Caco-2 (cell line): ENCODE measurements around the gene KIF19. TPM values are rescaled to one million over a fixed set of nuclear protein-coding genes. Genes with fewer than 3 reads are reported as not detected.

Source experiments
- BruUV-seq: library from RNA; stranded (reverse); fragments of 400-500 nt; replicated peaks from 2 replicates; lab custom pipeline; 2021; lab: Mats Ljungman, UMichigan
- CTCF ChIA-PET: fragments of 300-600 bp; sonication (Branson Sonifier 250); formaldehyde crosslinking; loops from one replicate; lab custom pipeline; 2022; ENCODE audit warnings: antibody characterized with exemption; lab: Charles Lee
- POLR2A ChIA-PET: fragments of 300-600 bp; sonication (Branson Sonifier 250); formaldehyde crosslinking; loops from one replicate; lab custom pipeline; 2022; ENCODE audit warnings: antibody characterized with exemption; lab: Charles Lee
- DNase-seq, 2 experiments: peaks; one replicate each; pipeline versions ENCODE4 v3.0.0 to v3.0.0-alpha.2; 2020 to 2022
- H3K27me3 ChIP-seq: replicated peaks from 2 replicates; pipeline ENCODE4 v1.6.0; 2011; ENCODE audit warnings: low read length; ENCODE audit not compliant: control insufficient read depth, insufficient read depth
- H3K36me3 ChIP-seq: 2 replicates; pipeline ENCODE4 v1.5.1; 2011; ENCODE audit warnings: low read length; ENCODE audit not compliant: control insufficient read depth, insufficient read depth
- H3K4me1 ChIP-seq: fragments of 250-450 bp; sonication (Bioruptor Pico); 2 replicates; pipeline ENCODE4 v1.5.1; 2020; ENCODE audit warnings: mild to moderate bottlenecking
- H3K4me3 ChIP-seq: 2 replicates; pipeline ENCODE4 v1.5.1; 2011; ENCODE audit warnings: low read depth, mild to moderate bottlenecking, control low read depth, low read length
- H3K9me3 ChIP-seq: fragments of 250-450 bp; sonication (Bioruptor Pico); 2 replicates; pipeline ENCODE4 v1.5.1; 2020; ENCODE audit warnings: mild to moderate bottlenecking, moderate library complexity
- H3K27ac Mint-ChIP-seq: one replicate; pipeline ENCODE4 v1.8.0; 2022; ENCODE audit warnings: mixed read lengths; ENCODE audit not compliant: unreplicated experiment
- H3K27me3 Mint-ChIP-seq: one replicate; pipeline ENCODE4 v1.8.0; 2022; ENCODE audit warnings: mixed read lengths; ENCODE audit not compliant: insufficient read depth, unreplicated experiment
- H3K36me3 Mint-ChIP-seq: one replicate; pipeline ENCODE4 v1.8.0; 2022; ENCODE audit warnings: mild to moderate bottlenecking, mixed read lengths; ENCODE audit not compliant: insufficient read depth, unreplicated experiment
- H3K4me1 Mint-ChIP-seq: one replicate; pipeline ENCODE4 v1.8.0; 2022; ENCODE audit warnings: low read depth, mixed read lengths; ENCODE audit not compliant: unreplicated experiment
- H3K4me3 Mint-ChIP-seq: one replicate; pipeline ENCODE4 v1.8.0; 2022; ENCODE audit warnings: mild to moderate bottlenecking, moderate library complexity, mixed read lengths; ENCODE audit not compliant: unreplicated experiment
- H3K9me3 Mint-ChIP-seq: one replicate; pipeline ENCODE4 v1.8.0; 2022; ENCODE audit warnings: mixed read lengths; ENCODE audit not compliant: unreplicated experiment
- CTCF ChIP-seq, 2 experiments: fragments of 200-600 bp in 1 of 2; IDR thresholded peaks; 1 replicate in 1 of 2; 2 replicates in 1 of 2; pipeline versions ENCODE4 v1.5.1 to v1.8.0; 2011 to 2022; ENCODE audit warnings: antibody characterized with exemption in 1 of 2, control low read depth in 1 of 2, inconsistent platforms in 1 of 2, low read depth in 1 of 2, low read length in 1 of 2, mild to moderate bottlenecking in 1 of 2, moderate library complexity in 1 of 2; ENCODE audit not compliant: insufficient read depth in 1 of 2, severe bottlenecking in 1 of 2, unreplicated experiment in 1 of 2
- intact Hi-C: fragments of 100-400 bp; cut with micrococcal nuclease; formaldehyde crosslinking; loops from one replicate; pipeline ENCODE4 v1.10.0; 2022; ENCODE audit not compliant: unreplicated experiment
- total RNA-seq: library from RNA; stranded (reverse); gene quantifications from 2 replicates; pipeline ENCODE4 v1.2.3, GENCODE V29; 2022

KIF19 gene
- total RNA-seq, 1 experiment from 2014 or later: not detected

GRCh38 chr17:74396567-74396966 is 70.5 kb downstream of the KIF19 start:
- no TSS peak for BruUV-seq
- Mint-ChIP-seq H3K27ac (no peak overlapping the region), H3K36me3 (no peaks in the 10 kb centered on the region), H3K27me3 (no peaks in the 10 kb centered on the region), H3K4me3 (no peak overlapping the region), H3K4me1 (peaks cover 6% of the 10 kb centered on the region), H3K9me3 (no peaks in the 10 kb centered on the region)
- no peaks in the 10 kb centered on the region for H3K9me3 ChIP-seq
- no peak overlapping the region for H3K4me3 ChIP-seq
- ChIA-PET POLR2A (no interaction called here), CTCF (no interaction called here)
- TF ChIP-seq CTCF (IDR thresholded peaks at IDR 0.05; ENCODE audit: insufficient read depth in 1 of 2, low read depth in 1 of 2, low read length in 1 of 2, severe bottlenecking in 1 of 2, unreplicated experiment in 1 of 2): no peak
- H3K4me1 ChIP-seq: no peaks in the 10 kb centered on the region; the same call in 1 of the 2 replicates
- no peak for DNase-seq
- intact Hi-C loops: no loop called here
- no peaks in the 10 kb centered on the region; the same call in 1 of the 2 replicates for H3K36me3 ChIP-seq
- H3K27me3 ChIP-seq: no peaks in the 10 kb centered on the region

GRCh38 chr17:74402048-74402447 is 76.0 kb downstream of the KIF19 start:
- CTCF ChIA-PET: no interaction called here
- BruUV-seq: no TSS peak
- Mint-ChIP-seq H3K4me1 (no peaks in the 10 kb centered on the region), H3K36me3 (no peaks in the 10 kb centered on the region), H3K4me3 (no peak overlapping the region), H3K27ac (no peak overlapping the region), H3K27me3 (no peaks in the 10 kb centered on the region), H3K9me3 (no peaks in the 10 kb centered on the region)
- Histone ChIP-seq H3K9me3 (no peaks in the 10 kb centered on the region), H3K4me3 (no peak overlapping the region), H3K4me1 (no peaks in the 10 kb centered on the region), H3K27me3 (no peaks in the 10 kb centered on the region), H3K36me3 (no peaks in the 10 kb centered on the region; the same call in 1 of the 2 replicates)
- TF ChIP-seq CTCF (IDR thresholded peaks at IDR 0.05; ENCODE audit: insufficient read depth in 1 of 2, low read depth in 1 of 2, low read length in 1 of 2, severe bottlenecking in 1 of 2, unreplicated experiment in 1 of 2): no peak
- intact Hi-C loops: no loop called here
- POLR2A ChIA-PET: no interaction called here
- no peak for DNase-seq

- no peaks in the 10 kb centered on the region for H3K27me3 ChIP-seq
- DNase-seq: no peak
- H3K4me1 ChIP-seq: no peaks in the 10 kb centered on the region
- ChIA-PET CTCF (no interaction called here), POLR2A (no interaction called here)
- no peak for TF ChIP-seq CTCF (IDR thresholded peaks at IDR 0.05; ENCODE audit: insufficient read depth in 1 of 2, low read depth in 1 of 2, low read length in 1 of 2, severe bottlenecking in 1 of 2, unreplicated experiment in 1 of 2)
- no peak overlapping the region for H3K27ac Mint-ChIP-seq
- no peaks in the 10 kb centered on the region for H3K36me3 ChIP-seq
- H3K4me3 Mint-ChIP-seq: no peak overlapping the region
- no peak overlapping the region for H3K4me3 ChIP-seq
- H3K9me3 Mint-ChIP-seq: no peaks in the 10 kb centered on the region
- no peaks in the 10 kb centered on the region for H3K36me3 Mint-ChIP-seq
- intact Hi-C loops: no loop called here
- BruUV-seq: no TSS peak
- H3K9me3 ChIP-seq: no peaks in the 10 kb centered on the region
- H3K4me1 Mint-ChIP-seq: peaks cover 6% of the 10 kb centered on the region
- H3K27me3 Mint-ChIP-seq: no peaks in the 10 kb centered on the region
Observed at GRCh38 chr17:74403512-74404137, 77.6 kb downstream of the KIF19 start.
